HepG2 (cell line): Measurements from ENCODE around the gene SLC12A2. TPM values are rescaled to one million over a fixed set of nuclear protein-coding genes. Genes with fewer than 3 reads are reported as not detected.

Source experiments
- ATAC-seq: fragments of 200-7000 bp; cut with Tn5 transposase; 3 replicates; pipeline ENCODE4 v1.9.1; 2020; ENCODE audit warnings: mild to moderate bottlenecking, moderate library complexity
- BruUV-seq: library from RNA; stranded (reverse); fragments of 400-500 nt; replicated peaks from 2 replicates; lab custom pipeline; 2021; lab: Mats Ljungman, UMichigan
- CTCF ChIA-PET: fragments of 300-600 bp; formaldehyde crosslinking; extraction: SDS; loops from one replicate; lab custom pipeline; 2021; ENCODE audit warnings: low total read pairs, inconsistent platforms, low intra/inter-chr PET ratio; lab: Yijun Ruan, JAX
- POLR2A ChIA-PET: fragments of 350-600 bp; sonication (Branson Sonifier 250); formaldehyde crosslinking; loops from one replicate; lab custom pipeline; 2020; ENCODE audit warnings: antibody characterized with exemption, inconsistent platforms; lab: Yijun Ruan, JAX
- DNase-seq: peaks from one replicate; pipeline ENCODE4 v3.0.0-alpha.2; 2015; ENCODE audit warnings: low spot score
- FAIRE-seq: peaks from 3 replicates; lab custom pipeline; 2011; peaks lifted over from hg19 to GRCh38; lab: Jason Lieb, UNC
- H2AFZ ChIP-seq: one replicate; pipeline ENCODE4 v1.6.1; 2011; ENCODE audit warnings: low read length, inconsistent platforms
- H3K27ac ChIP-seq: fragments of 300-600 bp; 3 replicates; pipeline ENCODE4 v1.8.0; 2011; ENCODE audit warnings: mixed run types, mild to moderate bottlenecking, mixed read lengths, low read length, inconsistent platforms; ENCODE audit not compliant: insufficient read depth; ENCODE audit errors: extremely low read length
- H3K27me3 ChIP-seq, 2 experiments: fragments of 200-600 bp in 1 of 2; 2 replicates in 1 of 2; 3 replicates in 1 of 2; pipeline versions ENCODE4 v1.6.0 to v1.8.0; 2011; ENCODE audit warnings: low read length in 2 of 2, mild to moderate bottlenecking in 2 of 2, moderate library complexity in 2 of 2, inconsistent platforms in 1 of 2; ENCODE audit not compliant: insufficient read depth in 2 of 2, control insufficient read depth in 1 of 2
- H3K36me3 ChIP-seq, 2 experiments: fragments of 200-600 bp in 1 of 2; replicated peaks in 1 of 2; 2 replicates in 1 of 2; 3 replicates in 1 of 2; pipeline versions ENCODE4 v1.5.1 to v1.8.0; 2011; ENCODE audit warnings: low read length in 2 of 2, inconsistent platforms in 1 of 2; ENCODE audit not compliant: insufficient read depth in 2 of 2, control insufficient read depth in 1 of 2
- H3K4me1 ChIP-seq: 2 replicates; pipeline ENCODE4 v1.5.1; 2012; ENCODE audit warnings: low read length, inconsistent platforms; ENCODE audit not compliant: insufficient read depth
- H3K4me2 ChIP-seq: 2 replicates; pipeline ENCODE4 v1.6.0; 2011; ENCODE audit warnings: low read depth, low read length, inconsistent platforms
- H3K4me3 ChIP-seq, 3 experiments: fragments of 200-600 bp in 1 of 3; sonication (generic), shearing (Covaris generic) in 1 of 3; replicated peaks in 1 of 3; 2 replicates each; pipeline ENCODE4 v1.5.1; 2011 to 2016; ENCODE audit warnings: low read length in 3 of 3, inconsistent platforms in 2 of 3, low read depth in 2 of 3, mild to moderate bottlenecking in 2 of 3, control low read depth in 1 of 3, mixed read lengths in 1 of 3; ENCODE audit not compliant: insufficient read depth in 1 of 3
- H3K79me2 ChIP-seq: one replicate; pipeline ENCODE4 v1.6.1; 2011; ENCODE audit warnings: low read length, inconsistent platforms; ENCODE audit not compliant: insufficient read depth
- H3K9ac ChIP-seq: 2 replicates; pipeline ENCODE4 v1.6.0; 2011; ENCODE audit warnings: mild to moderate bottlenecking, low read depth, low read length, inconsistent platforms; ENCODE audit not compliant: insufficient read depth
- H3K9me3 ChIP-seq: 2 replicates; pipeline ENCODE4 v1.5.1; 2012; ENCODE audit warnings: mild to moderate bottlenecking, low read length
- H4K20me1 ChIP-seq: 2 replicates; pipeline ENCODE4 v1.6.0; 2011; ENCODE audit warnings: inconsistent platforms, mild to moderate bottlenecking, low read length, moderate library complexity; ENCODE audit not compliant: insufficient read depth
- ISX ChIP-seq: sonication (generic); formaldehyde crosslinking; conservative IDR thresholded peaks from 2 replicates; pipeline ENCODE4 v1.5.0; 2020; ENCODE audit warnings: missing genetic modification reagents
- NFKB2 ChIP-seq: sonication (generic); formaldehyde crosslinking; IDR thresholded peaks from 2 replicates; pipeline ENCODE4 v1.4.0; 2020; ENCODE audit warnings: missing genetic modification reagents, borderline replicate concordance
- ZMYM4 ChIP-seq: sonication (generic); formaldehyde crosslinking; IDR thresholded peaks from 2 replicates; pipeline ENCODE4 v1.8.1; 2023; ENCODE audit warnings: mild to moderate bottlenecking, missing genetic modification reagents
- ZNF180 ChIP-seq: sonication (generic); formaldehyde crosslinking; IDR thresholded peaks from 2 replicates; pipeline ENCODE4 v1.4.0; 2020; ENCODE audit warnings: low read depth, missing genetic modification reagents, borderline replicate concordance
- ZNF24 ChIP-seq: fragments of 450-650 bp; IDR thresholded peaks from 2 replicates; pipeline ENCODE4 v1.6.1; 2017; ENCODE audit warnings: antibody characterized with exemption, mild to moderate bottlenecking
- ZNF777 ChIP-seq: sonication (generic); formaldehyde crosslinking; IDR thresholded peaks from 2 replicates; pipeline ENCODE4 v1.4.0; 2020; ENCODE audit warnings: missing genetic modification reagents
- WGBS: methylation state at CpG from one replicate; pipeline ENCODE4 v1.1.6; 2017; ENCODE audit warnings: low lambda C conversion rate; 5-methylcytosine and 5-hydroxymethylcytosine counted together
- in situ Hi-C: cut with HindIII; loops from 2 replicates; pipeline ENCODE4 v1.10.0; 2017; ENCODE audit warnings: low pct_unique_long_range_greater_than_20kb; ENCODE audit not compliant: extremely low pct_ligation_motif_present
- intact Hi-C: fragments of 100-400 bp; cut with micrococcal nuclease; formaldehyde crosslinking; loops from one replicate; pipeline ENCODE4 v1.10.0; 2022; ENCODE audit not compliant: unreplicated experiment
- polyA plus RNA-seq, 8 experiments: library from polyadenylated mRNA; depleted of rRNA in 3 of 8; stranded (reverse) in 7 of 8; unstranded in 1 of 8; fragments of >200 nt; fragmentation: Illumina TruSeq in 4 of 8; extraction: Trizol in 4 of 8; gene quantifications; 2 replicates each; pipeline versions ENCODE4 v1.2.1 to v1.2.3, GENCODE V29; 2011 to 2016; ENCODE audit warnings: low read depth in 4 of 8, missing spikeins in 1 of 8, mixed read lengths in 1 of 8; ENCODE audit not compliant: insufficient read depth in 1 of 8
- total RNA-seq, 5 experiments: library from RNA; depleted of rRNA; stranded (reverse); fragments of >200 nt; fragmentation: Illumina TruSeq; extraction: Trizol; gene quantifications; 2 replicates each; pipeline ENCODE4 v1.2.3, GENCODE V29; 2016; ENCODE audit warnings: low read depth in 1 of 5
- TF ChIP-seq, protein P1 (sequence below): sonication (generic); formaldehyde crosslinking; IDR thresholded peaks from 2 replicates; pipeline ENCODE4 v1.8.0; 2022; ENCODE audit warnings: missing genetic modification reagents, mild to moderate bottlenecking, inconsistent platforms, borderline replicate concordance
- TF ChIP-seq, protein P2 (sequence below): sonication (generic); formaldehyde crosslinking; IDR thresholded peaks from 2 replicates; pipeline ENCODE4 v1.9.0; 2021; ENCODE audit warnings: missing genetic modification reagents, borderline replicate concordance

Gene SLC12A2
- total and polyA plus RNA-seq, 2 of the 13 experiments (the other 11 are each of a cell fraction or from before 2014, with no cell fraction given): 4.0 to 9.7 TPM

DNA sequence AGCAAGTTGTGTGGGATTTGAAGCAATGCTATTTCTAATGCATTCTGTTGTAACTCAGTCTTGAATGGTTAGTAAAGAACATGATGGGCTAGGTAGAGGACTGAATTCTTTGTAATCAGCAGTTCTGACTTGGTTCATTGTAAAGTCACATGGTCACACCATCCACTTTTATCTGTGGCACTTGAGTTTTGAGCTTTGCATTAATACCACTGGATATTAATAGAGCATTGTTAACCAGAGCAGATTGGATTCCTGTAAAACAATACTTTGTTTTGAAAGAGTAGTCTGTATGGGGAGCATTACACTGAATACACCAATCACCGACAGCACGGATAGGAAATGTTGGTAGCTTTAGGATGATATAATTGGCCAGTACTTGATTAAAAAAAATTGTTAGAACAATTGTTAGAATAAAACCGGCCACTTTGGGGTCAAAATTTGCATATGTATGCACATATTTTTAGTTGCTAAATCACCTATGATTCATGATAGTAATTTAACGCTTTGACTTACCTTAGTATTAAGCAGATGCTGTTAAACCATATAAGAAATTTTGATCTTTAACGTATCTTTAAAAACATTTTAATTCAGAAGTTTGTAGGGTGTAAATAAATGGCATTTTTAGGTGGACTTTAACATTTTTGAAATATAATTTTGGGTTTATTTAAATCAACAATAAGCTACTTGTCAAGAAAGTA is 17.4 kb downstream of the SLC12A2 start:
- no peaks in the 10 kb centered on the region for H3K4me1 ChIP-seq
- H3K4me2 ChIP-seq: no peak overlapping the region
- H3K27me3 ChIP-seq: no peaks in the 10 kb centered on the region
- TF ChIP-seq ISX (CRISPR knock-in tag) (no peak), NFKB2 (CRISPR knock-in tag) (no peak)
- FAIRE-seq (no peak), DNase-seq (no peak), ATAC-seq (no peak)
- CTCF ChIA-PET: no interaction called here
- H2AFZ ChIP-seq: no peak overlapping the region
- intact Hi-C loops: no loop called here
- peaks cover 22% of the 10 kb centered on the region for H3K9me3 ChIP-seq
- 69% methylated on average over 5 of the region's 5 CpGs for WGBS
- BruUV-seq: no TSS peak
- in situ Hi-C loops: no loop called here
- no peak overlapping the region for H3K4me3 ChIP-seq
- H3K9ac ChIP-seq: no peak overlapping the region
- H3K36me3 ChIP-seq: no peaks in the 10 kb centered on the region
- H4K20me1 ChIP-seq: no peaks in the 10 kb centered on the region
- no peaks in the 10 kb centered on the region for H3K79me2 ChIP-seq
- POLR2A ChIA-PET: no interaction called here
- H3K27ac ChIP-seq: no peak overlapping the region

DNA sequence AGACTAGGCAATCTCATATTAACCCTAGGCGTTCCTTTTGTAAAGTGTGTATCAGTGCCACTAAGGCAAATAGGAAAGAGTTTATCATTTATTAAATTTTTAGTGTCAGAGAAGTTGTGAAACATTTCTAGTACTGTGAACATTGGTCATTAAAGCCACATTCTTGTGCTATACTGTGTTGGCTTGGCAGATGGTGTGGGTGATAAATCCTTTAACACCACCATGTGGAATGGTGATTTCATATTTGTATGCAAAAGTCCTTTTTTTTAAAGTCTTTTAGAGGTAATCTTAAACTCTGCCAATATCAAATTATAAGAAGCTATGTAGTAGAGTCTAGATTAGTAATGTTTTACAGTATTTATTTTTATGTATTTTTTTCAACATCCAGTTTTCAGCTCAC is 18.1 kb downstream of the SLC12A2 start:
- peaks cover 20% of the 10 kb centered on the region for H3K9me3 ChIP-seq
- H4K20me1 ChIP-seq: no peaks in the 10 kb centered on the region
- no peaks in the 10 kb centered on the region for H3K36me3 ChIP-seq
- no peak overlapping the region for H3K9ac ChIP-seq
- ChIA-PET CTCF (no interaction called here), POLR2A (no interaction called here)
- no peaks in the 10 kb centered on the region for H3K4me1 ChIP-seq
- DNase-seq (no peak), ATAC-seq (no peak), FAIRE-seq (no peak)
- TF ChIP-seq ZNF777 (CRISPR knock-in tag): no peak
- no peak for TF ChIP-seq ZNF180
- TF ChIP-seq ZNF24: no peak
- no peak for TF ChIP-seq ZMYM4 (CRISPR knock-in tag)
- TF ChIP-seq, protein P1, sequence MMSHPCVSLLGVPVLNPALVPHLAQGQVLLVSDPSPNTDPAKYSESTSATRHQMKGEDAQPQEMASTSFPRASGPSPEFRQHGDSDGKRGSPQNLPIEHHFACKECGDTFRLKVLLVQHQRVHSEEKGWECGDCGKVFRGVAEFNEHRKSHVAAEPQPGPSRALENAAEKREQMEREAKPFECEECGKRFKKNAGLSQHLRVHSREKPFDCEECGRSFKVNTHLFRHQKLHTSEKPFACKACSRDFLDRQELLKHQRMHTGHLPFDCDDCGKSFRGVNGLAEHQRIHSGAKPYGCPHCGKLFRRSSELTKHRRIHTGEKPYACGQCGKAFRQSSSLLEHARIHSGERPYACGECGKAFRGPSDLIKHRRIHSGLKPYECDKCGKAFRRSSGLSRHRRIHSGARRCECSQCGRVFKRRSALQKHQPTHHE (CRISPR knock-in tag): no peak
- TF ChIP-seq, protein P2, sequence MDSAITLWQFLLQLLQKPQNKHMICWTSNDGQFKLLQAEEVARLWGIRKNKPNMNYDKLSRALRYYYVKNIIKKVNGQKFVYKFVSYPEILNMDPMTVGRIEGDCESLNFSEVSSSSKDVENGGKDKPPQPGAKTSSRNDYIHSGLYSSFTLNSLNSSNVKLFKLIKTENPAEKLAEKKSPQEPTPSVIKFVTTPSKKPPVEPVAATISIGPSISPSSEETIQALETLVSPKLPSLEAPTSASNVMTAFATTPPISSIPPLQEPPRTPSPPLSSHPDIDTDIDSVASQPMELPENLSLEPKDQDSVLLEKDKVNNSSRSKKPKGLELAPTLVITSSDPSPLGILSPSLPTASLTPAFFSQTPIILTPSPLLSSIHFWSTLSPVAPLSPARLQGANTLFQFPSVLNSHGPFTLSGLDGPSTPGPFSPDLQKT (CRISPR knock-in tag): no peak
- intact Hi-C loops: no loop called here
- H3K27me3 ChIP-seq: no peaks in the 10 kb centered on the region
- no peaks in the 10 kb centered on the region for H3K79me2 ChIP-seq
- H3K4me3 ChIP-seq: no peak overlapping the region
- H2AFZ ChIP-seq: no peak overlapping the region
- no TSS peak for BruUV-seq
- in situ Hi-C loops: no loop called here
- 48% methylated on average over 1 of the region's 1 CpG for WGBS
- H3K4me2 ChIP-seq: no peak overlapping the region
- no peak overlapping the region for H3K27ac ChIP-seq
